Activated CD8-positive, alpha-beta memory T cell treated with anti-CD3 and anti-CD28 coated beads, Interleukin-2, amount 50 U/mL, for 24 hours (primary cell): Measurements from ENCODE around the gene IFI6.

ENCODE experiments used
- DNase-seq: peaks from one replicate; pipeline ENCODE4 v3.0.0-alpha.2; 2020; ENCODE audit errors: extremely low read depth

IFI6 gene

DNA sequence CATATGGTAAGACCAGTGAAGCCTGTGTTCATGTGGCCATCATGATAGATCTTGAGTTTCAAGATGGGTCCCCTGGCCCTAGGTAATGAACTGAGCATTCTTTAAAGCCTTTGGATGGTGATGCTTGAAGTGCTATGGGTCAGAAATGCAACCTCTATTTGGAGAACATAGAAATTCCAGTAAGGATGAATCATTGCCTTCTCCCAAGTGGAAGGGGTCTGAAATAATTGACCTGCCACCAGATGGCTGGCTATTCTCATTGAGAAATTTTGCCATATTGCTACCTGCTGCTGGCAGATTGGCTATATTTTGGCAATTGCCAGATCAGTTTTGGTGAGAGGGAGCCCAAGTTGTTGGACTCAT is 739 bp upstream of the IFI6 start:
- no peak for DNase-seq

DNA sequence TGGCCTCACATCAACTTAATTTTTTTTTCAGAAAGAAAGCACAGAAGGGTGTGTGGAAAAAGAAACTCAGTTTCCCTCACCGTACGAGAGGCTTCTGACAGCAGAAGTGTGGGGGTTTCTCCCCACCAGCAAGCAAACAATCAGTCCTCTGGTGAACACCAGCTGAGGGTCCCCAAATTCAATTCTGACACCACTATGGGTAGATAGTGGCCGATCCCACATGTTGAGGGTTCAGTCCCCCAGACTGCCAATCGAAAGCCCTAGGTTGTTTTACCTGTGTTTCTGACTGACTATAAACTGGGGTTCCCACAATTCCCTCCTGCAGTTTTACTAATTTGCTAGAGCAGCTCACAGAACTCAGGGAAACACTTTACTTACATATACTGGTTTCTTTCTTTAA is 2.1 kb downstream of the IFI6 start:
- no peak for DNase-seq

DNA sequence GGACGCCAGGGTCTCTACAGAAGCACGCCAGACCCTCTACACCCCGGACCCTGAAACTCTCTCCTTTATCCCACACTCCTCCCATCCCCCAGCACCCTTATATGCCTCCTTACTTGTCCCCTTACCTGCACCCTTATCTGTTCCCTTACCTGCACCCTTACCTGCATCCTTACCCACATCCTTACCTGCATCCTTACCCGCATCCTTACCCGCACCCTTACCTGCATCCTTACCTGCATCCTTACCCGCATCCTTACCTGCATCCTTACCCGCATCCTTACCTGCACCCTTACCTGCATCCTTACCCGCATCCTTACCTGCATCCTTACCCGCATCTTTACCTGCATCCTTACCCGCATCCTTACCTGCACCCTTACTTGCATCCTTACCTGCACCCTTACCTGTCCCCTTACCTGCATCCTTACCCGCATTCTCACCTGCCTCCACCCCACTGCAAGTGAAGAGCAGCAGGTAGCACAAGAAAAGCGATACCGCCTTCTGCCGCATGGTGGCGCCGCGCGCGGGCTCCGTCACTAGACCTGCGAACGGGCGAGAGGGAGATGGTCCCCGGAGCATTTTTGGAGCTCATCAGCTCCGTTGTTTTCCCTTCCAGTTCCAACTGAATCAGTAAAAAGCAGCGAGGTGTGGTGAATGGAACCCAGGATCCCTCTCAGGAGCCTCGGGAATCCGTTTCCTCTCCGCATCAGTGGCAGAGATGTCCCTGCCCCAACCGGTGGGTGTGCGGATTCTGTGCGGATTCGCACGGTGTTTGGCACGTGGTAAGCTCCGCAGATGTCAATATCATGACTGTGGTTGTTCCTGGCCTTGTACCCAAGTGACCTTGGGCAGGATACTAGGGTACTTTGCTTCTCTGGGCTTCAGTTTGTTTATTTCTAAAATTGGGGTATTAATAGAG is 2.9 kb downstream of the IFI6 start:
- DNase-seq: peak; percentile 67

DNA sequence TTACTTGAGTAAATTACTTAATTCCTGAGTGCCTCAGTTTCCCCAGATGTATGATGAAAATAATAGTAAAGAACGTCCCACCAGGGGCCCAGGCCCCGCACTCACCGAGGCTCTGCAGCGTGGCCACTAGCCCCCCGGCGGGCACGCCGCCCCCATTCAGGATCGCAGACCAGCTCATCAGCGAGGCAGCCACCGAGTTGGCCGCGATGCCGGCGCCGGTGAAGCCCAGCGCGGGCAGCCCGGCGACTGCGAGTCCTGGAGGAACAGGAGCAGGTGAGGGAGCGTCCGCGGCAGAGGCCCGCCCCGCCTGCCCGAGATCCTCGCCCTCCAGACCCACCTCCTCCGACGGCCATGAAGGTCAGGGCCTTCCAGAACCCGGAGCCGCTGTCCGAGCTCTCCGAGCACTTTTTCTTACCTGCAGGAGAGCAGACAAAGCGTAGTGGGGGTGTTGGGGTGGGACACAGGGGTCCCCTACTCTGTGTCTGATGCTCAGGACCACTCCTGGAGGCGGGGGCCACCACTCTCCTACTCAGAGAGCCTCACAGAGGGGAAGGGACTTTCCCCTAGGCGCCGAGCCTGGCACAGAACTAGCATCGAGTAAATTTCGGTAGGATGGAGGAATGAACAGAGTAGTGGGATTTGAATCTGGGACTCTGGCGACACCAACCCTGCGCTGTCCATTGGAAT is 3.7 kb downstream of the IFI6 start:
- no peak for DNase-seq

DNA sequence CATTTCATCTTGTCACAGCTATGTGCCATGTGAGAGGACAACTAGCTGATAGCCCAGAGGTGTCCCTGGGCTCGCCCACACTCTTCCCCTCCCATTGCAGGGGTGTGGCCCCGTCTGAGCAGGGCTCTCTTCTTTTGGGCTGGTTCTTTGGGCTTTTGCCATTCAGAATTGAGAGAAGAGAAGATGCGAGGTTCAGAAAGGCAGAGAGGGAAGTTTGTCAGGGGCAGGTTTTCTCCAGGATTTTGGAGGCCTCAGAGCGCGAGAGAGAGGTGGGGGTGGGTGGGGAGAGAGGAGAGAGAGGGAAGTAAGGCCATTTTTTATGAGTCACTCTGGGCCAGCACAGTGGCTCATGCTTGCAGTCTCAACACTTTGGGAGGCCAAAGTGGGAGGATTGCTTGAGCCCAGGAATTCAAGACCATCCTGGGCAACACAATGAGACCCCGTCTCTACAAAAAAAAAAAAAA is 5.2 kb downstream of the IFI6 start:
- DNase-seq: no peak

DNA sequence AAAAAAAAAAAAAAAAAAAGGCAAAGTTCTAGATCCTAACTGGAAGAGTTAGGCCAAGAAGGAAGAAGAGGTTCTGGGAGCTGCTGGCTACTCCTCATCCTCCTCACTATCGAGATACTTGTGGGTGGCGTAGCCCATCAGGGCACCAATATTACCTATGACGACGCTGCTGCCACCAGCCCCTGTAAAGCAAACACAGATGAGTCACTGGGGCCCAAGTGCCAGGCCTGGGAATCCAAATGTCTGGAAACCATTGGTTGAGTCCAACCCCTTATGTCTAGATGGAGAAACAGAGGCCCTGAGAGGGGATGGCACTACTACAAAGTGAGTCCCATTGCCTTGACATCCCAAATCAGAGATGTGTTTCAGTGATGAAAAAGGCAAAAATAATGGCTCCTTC is 5.7 kb downstream of the IFI6 start:
- no peak for DNase-seq

DNA sequence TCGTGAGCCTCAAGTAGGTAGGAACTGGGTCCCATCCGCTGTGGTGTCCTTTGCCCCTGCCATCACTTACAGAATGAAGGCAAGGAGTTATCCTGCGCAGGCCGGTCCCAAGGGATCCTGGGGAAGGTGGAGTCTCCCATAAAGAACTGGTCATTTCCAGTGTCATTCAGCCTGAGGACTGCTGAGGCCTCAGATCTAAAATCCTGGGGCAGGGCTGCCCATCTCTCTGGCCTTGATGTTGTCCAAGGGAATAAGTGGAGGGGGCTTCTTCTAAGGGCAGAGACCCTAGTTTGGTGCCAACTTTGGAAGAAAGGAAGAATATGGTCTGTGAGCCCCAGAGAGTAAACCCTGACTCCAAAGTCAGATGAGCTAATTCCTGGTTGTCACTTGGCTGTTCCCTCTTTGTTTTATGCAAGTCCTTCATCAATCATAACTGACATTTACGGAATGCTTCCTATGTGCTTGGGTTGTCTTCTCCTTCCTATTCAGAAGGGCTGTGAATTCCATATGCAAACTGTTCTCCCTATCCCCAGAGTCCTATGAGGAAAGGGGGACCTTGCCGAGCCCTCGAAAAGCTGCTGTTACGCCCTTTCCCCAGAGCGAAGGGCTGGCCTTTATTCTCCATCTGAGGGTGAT is 6.9 kb downstream of the IFI6 start:
- DNase-seq: no peak

DNA sequence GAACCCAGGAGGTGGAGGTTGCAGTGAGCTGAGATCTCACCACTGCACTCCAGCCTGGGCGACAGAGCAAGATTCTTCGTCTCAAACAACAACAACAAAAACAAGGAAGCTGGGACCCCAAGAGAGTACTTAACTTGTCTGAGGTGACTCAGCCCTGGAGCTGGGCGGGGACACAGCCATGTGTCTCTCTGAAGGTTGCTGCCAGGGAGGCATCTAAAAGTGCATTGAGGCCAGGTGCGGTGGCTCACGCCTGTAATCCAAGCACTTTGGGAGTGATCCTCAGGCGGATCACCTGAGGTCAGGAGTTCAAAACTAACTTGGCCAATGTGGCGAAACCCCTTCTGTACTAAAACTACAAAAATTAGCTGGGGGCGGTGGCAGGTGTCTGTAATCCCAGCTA is 7.7 kb downstream of the IFI6 start:
- DNase-seq: no peak

DNA sequence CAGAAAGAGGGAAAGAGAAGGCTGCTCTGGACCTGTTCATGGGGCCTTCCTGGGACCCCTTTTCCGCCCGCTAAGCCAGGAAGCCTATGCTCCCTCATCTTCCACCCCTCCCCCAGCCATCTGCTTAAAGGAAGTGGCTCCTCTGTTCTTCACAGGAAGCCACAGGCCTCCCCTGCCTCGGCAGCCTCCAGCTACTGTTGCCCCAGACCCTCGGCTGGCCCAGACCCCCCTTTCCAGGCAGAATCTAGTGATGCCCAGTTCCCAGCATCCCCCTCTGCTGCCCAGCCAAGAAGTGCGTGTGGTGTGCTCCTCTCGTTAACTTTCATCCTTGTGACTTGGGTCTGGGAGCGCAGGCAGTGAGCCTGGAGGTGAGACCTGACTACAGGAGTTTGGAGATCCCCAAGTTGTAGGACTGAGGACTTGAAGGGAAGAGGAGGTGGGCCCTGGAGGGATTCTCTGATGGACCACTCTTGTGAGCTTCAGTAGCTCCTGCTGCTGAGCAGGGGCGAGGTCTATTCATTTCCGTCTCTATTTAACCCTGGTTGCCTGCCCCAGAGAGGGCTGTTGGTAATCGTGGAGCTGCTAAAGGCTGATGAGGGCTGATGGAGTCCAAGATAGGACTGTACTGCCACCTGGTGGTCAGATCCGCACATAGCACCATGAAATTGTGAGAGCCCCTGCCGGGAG is 9.1 kb downstream of the IFI6 start:
- DNase-seq: peak; percentile 77

DNA sequence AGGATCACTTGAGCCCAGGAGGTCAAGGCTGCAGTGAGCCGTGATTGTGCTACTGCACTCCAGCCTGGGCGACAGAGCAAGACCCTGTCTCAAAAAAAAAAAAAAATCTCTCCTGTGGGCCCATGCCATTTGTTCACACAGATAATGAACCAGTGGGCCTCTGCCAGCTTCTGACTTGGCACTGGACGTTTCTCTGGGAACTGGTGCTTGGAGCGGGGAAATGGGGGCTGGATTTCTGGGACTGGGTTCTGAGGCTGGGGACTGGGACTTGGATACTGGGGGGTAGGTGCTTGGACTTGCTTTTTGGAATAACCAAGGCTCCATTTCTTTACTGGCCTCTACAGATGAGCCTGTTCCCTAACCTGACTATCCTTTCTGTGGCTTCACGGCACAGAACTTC is 9.7 kb downstream of the IFI6 start:
- DNase-seq: no peak

DNA sequence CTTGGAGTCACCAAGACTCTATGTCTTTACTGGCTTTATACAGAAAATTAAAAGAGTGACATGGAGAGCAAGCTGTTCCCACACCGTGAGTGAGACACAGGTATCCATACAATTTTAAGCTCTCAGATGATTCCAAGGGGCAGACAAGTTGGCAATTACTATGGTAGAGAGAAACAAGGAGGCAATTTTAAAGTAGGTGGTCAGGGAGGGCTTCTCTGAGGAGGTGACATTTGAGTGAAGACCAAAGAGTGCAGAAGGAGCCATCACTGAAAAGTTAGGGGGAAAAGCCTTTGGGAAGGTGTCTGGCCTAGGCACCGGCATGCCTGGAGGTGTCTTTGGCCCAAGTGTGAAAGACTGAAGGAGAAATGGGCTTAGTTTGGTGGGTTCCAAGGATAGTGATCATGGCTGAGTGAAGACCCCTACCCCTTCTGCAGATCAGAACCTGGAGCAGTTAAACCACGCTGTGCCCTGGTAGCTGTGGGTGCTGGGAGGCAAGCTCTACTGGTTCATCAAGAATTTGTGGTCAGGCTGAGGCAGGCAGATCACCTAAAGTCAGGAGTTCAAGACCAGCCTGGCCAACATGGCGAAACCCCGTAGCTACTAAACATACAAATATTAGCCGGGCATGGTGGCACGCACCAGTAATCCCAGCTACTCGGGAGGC is 10.4 kb downstream of the IFI6 start:
- DNase-seq: no peak

DNA sequence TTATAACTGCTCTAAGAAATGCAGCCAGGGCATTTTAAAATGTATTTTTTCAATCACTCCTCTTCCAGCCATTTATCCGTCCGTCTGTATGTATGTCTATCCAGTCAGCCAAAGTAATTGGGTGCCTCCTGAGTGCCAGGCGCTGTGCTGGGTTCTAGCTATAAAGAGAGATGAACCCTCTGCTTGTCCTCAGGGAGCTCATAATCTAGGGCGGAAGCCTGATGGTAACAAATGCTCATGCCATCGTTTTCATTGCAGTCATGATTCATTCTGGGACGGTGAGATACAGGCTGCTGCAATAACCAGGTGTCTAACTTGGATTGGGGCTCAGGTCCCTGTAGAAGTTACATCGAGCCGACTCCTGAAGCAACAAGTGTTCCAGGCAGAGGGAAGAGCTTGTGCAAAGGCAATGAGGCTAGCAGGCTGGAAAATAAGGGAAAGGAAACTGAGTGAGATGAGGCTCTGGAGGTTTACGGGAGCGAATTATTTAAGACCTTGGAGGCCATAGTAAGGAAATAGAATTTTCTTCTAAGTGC is 11.6 kb downstream of the IFI6 start:
- DNase-seq: no peak

DNA sequence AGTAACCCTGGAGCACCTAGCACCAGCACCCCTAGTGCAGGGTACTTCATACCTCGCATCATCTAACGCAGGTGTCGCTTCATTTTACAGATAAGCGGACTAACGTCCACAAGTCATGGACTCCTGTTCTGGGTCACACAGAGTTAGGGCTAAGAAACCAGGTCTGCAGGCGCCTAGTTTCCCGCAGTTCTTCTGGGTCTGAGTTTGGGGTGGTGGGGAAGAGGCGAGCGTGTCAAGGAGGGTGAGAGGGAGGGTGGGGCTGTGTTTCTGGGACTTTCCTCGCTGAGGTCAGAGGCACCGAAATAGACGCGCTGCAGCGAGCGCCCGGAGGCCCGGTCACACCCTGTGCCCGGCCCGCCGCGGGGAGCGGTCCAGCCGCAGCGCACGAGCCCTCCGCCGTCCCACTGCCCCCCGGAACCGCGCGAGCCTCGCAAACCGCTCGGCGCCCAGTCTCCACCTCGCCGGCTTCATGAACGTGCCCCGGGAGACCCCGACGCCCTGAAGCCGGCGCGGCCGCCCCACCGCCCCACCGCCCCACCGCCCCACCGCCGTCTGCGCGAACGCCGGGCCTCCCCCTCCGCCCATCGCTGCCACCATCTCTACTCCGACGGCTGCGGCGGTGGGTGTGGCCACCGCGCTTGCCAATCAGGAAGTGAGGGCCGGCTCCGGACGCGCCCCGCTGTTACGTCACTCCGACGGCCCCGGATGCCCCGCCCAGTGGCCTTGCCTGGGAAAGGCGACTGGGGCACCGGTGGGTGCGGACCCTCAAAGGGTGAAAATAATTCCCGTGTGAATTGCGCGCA is 12.3 kb downstream of the IFI6 start:
- DNase-seq: peak; percentile 72

DNA sequence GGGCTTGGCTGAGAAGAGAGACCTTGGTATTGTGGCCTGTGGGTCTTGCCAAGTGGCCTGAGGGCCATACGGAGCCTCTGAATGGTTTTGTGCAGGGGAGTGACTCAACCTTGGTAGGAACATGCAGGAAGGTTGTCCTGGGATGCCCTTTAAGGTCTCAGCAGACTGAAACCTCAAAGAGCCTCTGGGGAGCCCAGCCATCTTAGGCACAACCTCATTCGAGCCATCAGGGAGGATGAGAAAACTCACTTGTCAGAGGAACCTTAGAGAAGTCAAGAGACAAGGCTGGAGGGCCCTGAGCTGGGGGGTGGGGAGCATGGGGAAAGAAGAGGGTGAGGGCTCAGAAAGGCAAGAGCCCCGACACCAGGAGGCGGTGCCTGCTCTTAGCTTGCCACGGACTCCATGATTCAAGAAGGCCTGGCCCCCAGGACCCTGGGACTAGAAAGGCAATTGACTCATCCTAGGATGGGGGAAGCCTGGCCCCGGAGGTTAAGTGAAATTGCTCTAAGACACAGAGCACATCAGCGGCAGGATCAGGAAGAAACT is 13.0 kb downstream of the IFI6 start:
- DNase-seq: no peak

DNA sequence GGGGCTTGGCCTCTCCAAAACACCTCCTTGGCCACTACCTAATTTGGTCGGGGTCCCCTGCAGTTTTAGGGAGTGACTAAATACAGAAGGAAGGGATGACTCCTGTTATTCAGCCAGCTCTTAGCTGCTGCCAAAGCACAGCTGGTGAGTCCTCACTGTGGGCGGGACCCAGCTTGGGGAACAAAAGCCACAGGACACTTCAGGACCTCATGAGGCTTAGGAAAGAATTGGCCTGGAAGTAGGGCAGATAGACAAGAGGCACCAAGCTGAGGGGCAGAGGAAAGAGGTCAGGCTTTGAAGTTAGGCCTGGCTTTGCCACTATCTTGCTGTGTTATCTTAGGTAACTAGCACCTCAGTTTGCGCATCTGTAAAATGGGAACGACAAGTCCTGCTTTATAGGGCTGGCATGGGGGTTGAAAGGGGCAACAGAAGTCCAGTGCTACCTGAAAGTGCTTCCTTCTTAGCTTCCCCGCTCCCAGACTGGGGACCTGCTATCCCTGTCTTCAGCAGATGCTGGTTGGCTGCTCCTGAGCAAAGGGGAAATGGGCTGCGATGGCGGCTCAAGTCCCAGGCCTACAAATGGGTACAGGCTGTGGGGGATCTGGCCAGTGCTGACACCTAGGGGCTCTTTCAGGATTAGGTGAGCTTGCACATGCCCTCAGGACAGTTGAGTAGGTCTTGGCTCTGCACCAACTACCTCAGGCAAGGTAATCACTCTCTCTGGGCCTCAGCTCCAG is 15.7 kb downstream of the IFI6 start:
- DNase-seq: no peak

DNA sequence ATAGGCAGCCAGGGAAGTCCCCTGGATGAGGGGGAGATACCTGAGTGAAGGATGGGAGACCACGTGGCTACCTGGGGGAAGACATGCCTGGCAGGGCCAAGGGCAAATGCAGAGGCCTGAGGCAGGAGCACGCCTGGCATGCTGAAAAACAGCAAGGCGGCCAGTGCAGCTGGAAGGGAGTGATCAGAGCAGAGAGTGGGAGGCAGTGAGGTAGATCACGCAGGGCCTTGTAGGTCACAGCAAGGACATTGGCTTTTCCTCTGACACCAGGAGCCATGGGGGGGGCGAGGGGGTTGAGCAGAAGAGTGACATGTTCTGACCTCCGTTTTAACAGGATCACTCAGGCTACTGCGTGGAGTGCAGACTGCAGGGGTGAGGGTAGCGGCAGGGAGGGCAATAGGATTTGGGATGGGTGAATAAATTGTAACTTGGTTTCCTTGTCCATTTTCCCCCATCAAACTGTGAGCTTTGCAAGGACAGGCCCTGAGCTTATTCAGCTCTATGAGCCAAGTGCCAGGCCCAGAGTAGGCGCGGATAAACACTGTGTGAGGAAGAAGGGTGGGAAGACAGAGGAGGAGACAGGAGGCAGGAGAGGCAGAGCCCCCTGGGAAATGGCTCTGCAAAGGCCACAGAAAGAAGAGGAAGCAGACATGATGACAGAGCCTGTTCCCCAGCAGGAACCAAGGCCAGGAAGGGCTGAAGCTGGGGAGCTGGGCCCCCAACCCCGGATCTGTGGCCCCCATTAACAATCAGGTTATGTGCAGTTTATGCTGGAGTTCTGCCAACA is 16.6 kb downstream of the IFI6 start:
- DNase-seq: no peak

DNA sequence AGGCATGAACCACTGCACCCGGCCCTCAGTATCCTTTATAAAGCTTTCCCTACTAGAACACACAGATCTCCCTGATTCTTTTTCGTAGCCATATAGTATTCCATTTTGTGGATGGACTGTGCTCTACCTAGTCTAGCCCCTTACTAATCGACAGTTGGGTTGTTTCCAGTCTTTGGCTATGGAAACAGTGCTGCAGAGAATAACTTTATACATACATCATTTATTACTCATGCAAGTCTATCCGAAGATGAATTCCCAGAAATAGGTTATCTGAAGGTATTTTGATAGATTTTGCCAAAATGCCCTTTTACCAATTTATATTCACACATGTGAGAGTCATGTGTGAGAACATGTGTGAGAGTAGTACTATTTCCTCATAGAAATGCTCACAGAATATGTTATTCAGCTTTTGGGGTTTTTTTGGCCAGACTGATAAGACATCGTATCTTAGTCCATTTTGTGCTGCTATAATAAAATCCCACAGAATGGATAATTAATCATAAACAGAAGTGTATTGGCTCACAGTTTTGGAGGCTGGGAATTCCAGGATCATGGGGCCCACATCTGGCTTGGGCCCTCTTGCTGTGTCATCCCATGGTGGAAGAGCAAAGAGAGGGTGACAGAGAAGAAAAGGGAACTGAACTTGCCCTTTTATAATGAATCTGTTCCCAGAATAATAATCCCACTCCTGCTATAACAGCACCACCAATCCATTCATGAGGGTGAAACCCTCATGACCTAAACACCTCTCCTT is 19.7 kb downstream of the IFI6 start:
- DNase-seq: no peak
